Peyer's patch (tissue), 4 donors: Measurements from ENCODE around the gene LEMD2. TPM values are rescaled to one million over a fixed set of nuclear protein-coding genes. Genes with fewer than 3 reads are reported as not detected.

ENCODE experiments used
- DNase-seq, 3 donors: peaks; one replicate each; pipeline ENCODE4 v3.0.0-alpha.2; 2017 to 2019
- H3K27ac ChIP-seq, 4 donors: fragments of 200-600 bp; sonication (generic); one replicate each; pipeline ENCODE4 v1.5.1; 2016 to 2019
- H3K27me3 ChIP-seq, 2 donors: fragments of 200-600 bp; sonication (generic); one replicate each; pipeline ENCODE4 v1.5.1; 2019
- H3K36me3 ChIP-seq, 3 donors: fragments of 200-600 bp; sonication (generic); one replicate each; pipeline ENCODE4 v1.5.1; 2016 to 2019
- H3K4me1 ChIP-seq, 4 donors: fragments of 200-600 bp; sonication (generic); one replicate each; pipeline ENCODE4 v1.5.1; 2016 to 2019
- H3K4me3 ChIP-seq, 4 donors: fragments of 200-600 bp; sonication (generic); 1 replicate in 3 of 4; 2 replicates in 1 of 4; pipeline ENCODE4 v1.5.1; 2016 to 2019; ENCODE audit warnings: mild to moderate bottlenecking in 1 of 4
- H3K9me3 ChIP-seq, 4 donors: fragments of 200-600 bp; sonication (generic); one replicate each; pipeline ENCODE4 v1.5.1; 2016 to 2019; ENCODE audit warnings: mild to moderate bottlenecking in 1 of 4
- POLR2A ChIP-seq, 2 donors: fragments of 450-650 bp; IDR thresholded peaks; one replicate each; pipeline ENCODE4 v1.5.1; 2017; ENCODE audit warnings: antibody characterized with exemption in 2 of 2, mild to moderate bottlenecking in 2 of 2, moderate library complexity in 2 of 2
- total RNA-seq, 4 donors: library from RNA; depleted of rRNA; stranded (reverse); fragments of >200 nt; gene quantifications; one replicate each; pipeline ENCODE4 v1.1.0, GENCODE V29; 2016
- TF ChIP-seq, protein P1 (sequence below), 6 experiments: fragments of 450-650 bp in 4 of 6; fragments of 200-600 bp in 2 of 6; sonication (generic) in 1 of 6; IDR thresholded peaks; one replicate each; pipeline ENCODE4 v1.5.1; 2017 to 2019; ENCODE audit warnings: antibody characterized with exemption in 6 of 6, mild to moderate bottlenecking in 3 of 6, moderate library complexity in 1 of 6

LEMD2 gene
- total RNA-seq, 4 donors from 2014 or later = 53.8 to 85.3 (median 75.8) TPM

DNA sequence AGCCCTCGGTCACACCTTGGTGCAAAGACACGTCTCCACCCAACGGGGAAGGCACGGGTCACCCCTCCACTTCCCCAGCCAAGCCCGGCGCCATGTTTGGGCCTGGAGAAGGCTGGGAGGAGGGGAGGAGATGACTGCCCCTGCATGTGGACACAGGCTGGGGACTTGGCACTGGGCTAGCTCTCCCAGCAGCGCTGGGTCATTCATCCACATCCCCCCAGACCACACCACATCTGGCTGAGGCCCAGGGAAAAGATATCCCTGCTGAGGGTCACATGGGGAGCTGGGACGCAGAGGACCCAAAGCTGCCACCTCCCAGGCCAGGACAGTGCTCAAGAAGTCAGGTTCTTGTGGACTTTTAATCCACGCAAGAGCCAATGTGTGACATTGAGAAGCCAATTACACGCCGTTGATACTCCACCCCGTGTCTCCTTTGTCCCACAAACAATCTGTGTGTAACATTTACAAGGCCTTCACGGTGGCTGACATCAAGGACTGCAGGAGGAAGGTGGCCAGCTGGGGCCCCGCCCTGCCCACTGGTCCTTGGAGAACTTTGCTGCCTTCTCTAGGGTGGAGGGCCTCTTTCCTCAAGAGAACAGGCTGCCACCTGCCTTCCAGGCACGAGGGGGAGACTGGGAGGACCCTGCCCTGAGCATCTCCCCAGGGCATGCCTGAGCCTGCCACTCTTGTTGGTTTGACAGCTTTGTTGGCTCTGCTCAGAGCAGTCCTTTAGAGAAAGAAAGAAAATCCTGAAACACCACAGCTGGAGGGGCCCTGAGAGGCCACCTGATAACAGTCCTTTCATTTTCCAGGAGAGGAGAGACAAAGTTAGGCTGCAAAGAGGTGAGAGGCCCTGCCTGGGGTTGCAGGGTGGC is 36.9 kb downstream of the LEMD2 start:
- no peak overlapping the region for H3K4me3 ChIP-seq
- peak in 1 of 3 donors; percentile 62 for DNase-seq
- TF ChIP-seq, protein P1, sequence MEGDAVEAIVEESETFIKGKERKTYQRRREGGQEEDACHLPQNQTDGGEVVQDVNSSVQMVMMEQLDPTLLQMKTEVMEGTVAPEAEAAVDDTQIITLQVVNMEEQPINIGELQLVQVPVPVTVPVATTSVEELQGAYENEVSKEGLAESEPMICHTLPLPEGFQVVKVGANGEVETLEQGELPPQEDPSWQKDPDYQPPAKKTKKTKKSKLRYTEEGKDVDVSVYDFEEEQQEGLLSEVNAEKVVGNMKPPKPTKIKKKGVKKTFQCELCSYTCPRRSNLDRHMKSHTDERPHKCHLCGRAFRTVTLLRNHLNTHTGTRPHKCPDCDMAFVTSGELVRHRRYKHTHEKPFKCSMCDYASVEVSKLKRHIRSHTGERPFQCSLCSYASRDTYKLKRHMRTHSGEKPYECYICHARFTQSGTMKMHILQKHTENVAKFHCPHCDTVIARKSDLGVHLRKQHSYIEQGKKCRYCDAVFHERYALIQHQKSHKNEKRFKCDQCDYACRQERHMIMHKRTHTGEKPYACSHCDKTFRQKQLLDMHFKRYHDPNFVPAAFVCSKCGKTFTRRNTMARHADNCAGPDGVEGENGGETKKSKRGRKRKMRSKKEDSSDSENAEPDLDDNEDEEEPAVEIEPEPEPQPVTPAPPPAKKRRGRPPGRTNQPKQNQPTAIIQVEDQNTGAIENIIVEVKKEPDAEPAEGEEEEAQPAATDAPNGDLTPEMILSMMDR (IDR thresholded peaks at IDR 0.05) = peak in 1 of 6 experiments; percentile 9
- TF ChIP-seq POLR2A (IDR thresholded peaks at IDR 0.05) = no peak
- peak overlapping the region in 2 of 4 donors; percentile 45 to 52 for H3K27ac ChIP-seq
- peaks cover 0 to 10% (median 2%) of the 10 kb centered on the region in 4 donors for H3K4me1 ChIP-seq
- no peaks in the 10 kb centered on the region for H3K27me3 ChIP-seq
- H3K36me3 ChIP-seq = no peaks in the 10 kb centered on the region
- no peaks in the 10 kb centered on the region for H3K9me3 ChIP-seq

DNA sequence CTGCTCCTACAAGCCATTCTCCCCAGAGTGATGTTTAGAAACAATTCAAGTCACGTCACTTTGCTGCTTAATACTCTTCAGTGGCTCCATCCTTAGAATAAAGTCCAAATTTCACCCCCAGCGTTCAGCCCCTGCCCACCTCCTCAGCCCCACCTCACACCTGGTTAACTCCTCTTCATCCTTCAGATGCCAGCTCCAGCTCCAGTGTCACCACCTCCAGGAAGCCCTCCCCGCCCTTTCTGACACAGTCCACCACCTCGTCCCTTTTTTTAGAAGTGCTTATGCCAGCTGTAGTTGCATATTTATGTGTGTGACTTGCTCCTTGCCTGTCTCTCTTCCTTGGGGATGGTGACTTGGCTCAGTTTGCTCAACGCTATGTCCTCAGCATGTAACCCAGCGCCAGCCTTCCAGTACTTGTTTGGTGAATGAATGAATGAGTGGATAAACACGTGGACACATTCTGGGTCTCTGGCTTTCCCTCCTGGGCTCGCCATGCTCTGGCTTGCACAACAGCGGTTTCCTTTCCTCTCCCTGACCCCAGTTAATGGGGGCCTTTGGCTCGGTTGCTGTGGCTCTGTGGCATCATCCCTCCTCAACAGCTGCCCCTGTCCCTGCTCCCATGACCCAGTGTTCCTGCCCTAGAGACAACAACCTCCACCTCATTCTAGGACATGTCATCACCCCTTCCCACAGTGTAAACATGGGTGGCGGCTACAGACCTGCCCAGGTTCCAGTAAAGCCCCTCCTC is 38.5 kb downstream of the LEMD2 start:
- no peaks in the 10 kb centered on the region for H3K9me3 ChIP-seq
- DNase-seq = peak in 1 of 3 donors; percentile 50
- H3K4me3 ChIP-seq = no peak overlapping the region
- peak overlapping the region in 2 of 4 donors; percentile 35 to 43 for H3K27ac ChIP-seq
- no peaks in the 10 kb centered on the region for H3K27me3 ChIP-seq
- no peaks in the 10 kb centered on the region for H3K36me3 ChIP-seq
- TF ChIP-seq POLR2A (IDR thresholded peaks at IDR 0.05) = no peak
- TF ChIP-seq, protein P1 (IDR thresholded peaks at IDR 0.05) = no peak
- peaks cover 0 to 13% (median 2%) of the 10 kb centered on the region in 4 donors for H3K4me1 ChIP-seq

DNA sequence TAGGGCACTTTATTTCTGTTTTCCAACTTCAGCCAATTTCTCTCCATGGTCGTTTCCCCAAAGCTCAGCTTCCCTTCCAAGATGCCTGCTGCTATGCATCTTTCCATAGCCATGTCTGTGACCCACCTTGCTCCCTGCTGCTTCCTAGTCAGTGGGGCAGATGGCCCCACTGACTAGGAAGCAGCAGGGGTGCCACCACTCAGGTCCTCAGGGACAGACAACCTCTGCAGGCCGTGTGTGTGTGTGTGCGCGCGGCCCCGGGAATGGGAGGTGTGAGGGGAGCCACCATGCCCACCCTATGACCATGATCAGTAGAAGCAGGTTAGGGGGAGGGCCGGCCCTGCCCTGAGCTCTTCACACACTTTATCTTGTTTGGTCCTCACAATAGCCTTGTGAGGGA is 39.5 kb downstream of the LEMD2 start:
- peaks cover 0 to 23% (median 2%) of the 10 kb centered on the region in 4 donors for H3K4me1 ChIP-seq
- no peaks in the 10 kb centered on the region for H3K9me3 ChIP-seq
- no peak overlapping the region for H3K4me3 ChIP-seq
- TF ChIP-seq POLR2A (IDR thresholded peaks at IDR 0.05) = no peak
- TF ChIP-seq, protein P1 (IDR thresholded peaks at IDR 0.05) = no peak
- no peak overlapping the region for H3K27ac ChIP-seq
- no peaks in the 10 kb centered on the region for H3K27me3 ChIP-seq
- no peak for DNase-seq
- H3K36me3 ChIP-seq = no peaks in the 10 kb centered on the region

DNA sequence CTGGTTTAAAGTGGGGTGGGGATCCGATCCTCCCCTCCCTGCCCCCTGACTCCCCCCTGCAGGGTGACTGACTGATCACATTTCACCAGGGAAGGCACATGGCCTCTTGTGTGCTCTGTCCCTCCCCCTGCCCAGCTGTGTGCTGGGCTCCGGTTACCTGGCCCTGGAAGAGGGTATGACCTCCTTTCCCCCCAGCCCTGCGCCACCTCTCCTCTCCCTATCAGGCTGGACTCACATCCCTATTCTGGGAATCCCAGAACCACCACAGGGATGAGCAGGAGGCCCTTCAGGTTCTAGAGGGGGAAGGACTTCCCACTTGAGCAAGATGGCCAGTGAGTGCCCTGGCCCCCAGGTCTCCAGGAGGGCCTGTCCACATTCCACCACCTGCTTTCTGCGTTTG is 40.1 kb downstream of the LEMD2 start:
- Histone ChIP-seq H3K27me3 (no peaks in the 10 kb centered on the region), H3K4me3 (no peak overlapping the region), H3K36me3 (no peaks in the 10 kb centered on the region), H3K4me1 (peaks cover 0 to 28% (median 2%) of the 10 kb centered on the region in 4 donors), H3K27ac (no peak overlapping the region), H3K9me3 (no peaks in the 10 kb centered on the region)
- DNase-seq = no peak
- no peak for TF ChIP-seq POLR2A (IDR thresholded peaks at IDR 0.05)
- TF ChIP-seq, protein P1 (IDR thresholded peaks at IDR 0.05) = no peak

DNA sequence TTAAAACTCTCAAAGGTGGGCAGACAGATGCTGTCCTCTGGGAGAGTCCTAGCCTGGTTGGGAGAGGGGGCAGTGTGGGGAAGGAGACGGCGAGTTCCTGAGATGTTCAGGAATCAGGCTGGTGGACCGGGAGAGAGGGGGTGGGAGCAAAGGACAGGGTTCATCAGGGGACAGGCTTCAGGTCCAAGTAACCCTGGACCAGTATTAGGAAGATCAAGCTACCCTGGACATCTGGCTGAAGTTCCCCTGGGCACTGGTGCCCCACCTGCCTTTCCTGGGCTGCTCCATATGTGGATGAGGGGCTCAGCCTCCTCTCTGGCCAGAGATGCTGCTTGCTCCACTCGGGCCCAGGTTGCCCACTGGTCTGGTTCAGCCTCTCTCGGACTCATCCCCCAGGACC is 41.1 kb downstream of the LEMD2 start:
- Histone ChIP-seq H3K27ac (peak overlapping the region in 1 of 4 donors; percentile 82), H3K36me3 (no peaks in the 10 kb centered on the region), H3K4me1 (peaks cover 0 to 28% (median 2%) of the 10 kb centered on the region in 4 donors), H3K4me3 (no peak overlapping the region), H3K9me3 (no peaks in the 10 kb centered on the region), H3K27me3 (no peaks in the 10 kb centered on the region)
- no peak for TF ChIP-seq POLR2A (IDR thresholded peaks at IDR 0.05)
- TF ChIP-seq, protein P1 (IDR thresholded peaks at IDR 0.05) = no peak
- no peak for DNase-seq
